KMS-11 (cell line): Measurements from ENCODE around the gene RUNX1.

Experiments used
- H2AFZ ChIP-seq: fragments of 200-600 bp; sonication (generic); 2 replicates; pipeline ENCODE4 v1.6.1; 2016; ENCODE audit warnings: antibody characterized with exemption, mixed run types, low read depth
- H3K27ac ChIP-seq: fragments of 200-600 bp; sonication (generic); 2 replicates; pipeline ENCODE4 v1.6.1; 2016; ENCODE audit warnings: mild to moderate bottlenecking, mixed run types
- H3K27me3 ChIP-seq: fragments of 200-600 bp; sonication (generic); 2 replicates; pipeline ENCODE4 v1.6.1; 2017; ENCODE audit warnings: mild to moderate bottlenecking, low read depth, mixed run types, moderate library complexity; ENCODE audit not compliant: insufficient read depth
- H3K36me3 ChIP-seq: fragments of 200-600 bp; sonication (generic); 2 replicates; pipeline ENCODE4 v1.6.1; 2017; ENCODE audit warnings: mild to moderate bottlenecking, mixed run types; ENCODE audit not compliant: insufficient read depth
- H3K4me1 ChIP-seq: fragments of 200-600 bp; sonication (generic); 2 replicates; pipeline ENCODE4 v1.6.1; 2016; ENCODE audit warnings: mild to moderate bottlenecking, low read depth, mixed run types; ENCODE audit not compliant: poor library complexity, severe bottlenecking
- H3K4me2 ChIP-seq: fragments of 200-600 bp; sonication (generic); 2 replicates; pipeline ENCODE4 v1.7.0; 2016; ENCODE audit warnings: mild to moderate bottlenecking, mixed run types
- H3K4me3 ChIP-seq: fragments of 200-600 bp; sonication (generic); IDR thresholded peaks from 2 replicates; pipeline ENCODE4 v1.6.1; 2017; ENCODE audit warnings: low read depth, low read length, mixed read lengths; ENCODE audit not compliant: insufficient read depth
- H3K79me2 ChIP-seq: fragments of 200-600 bp; sonication (generic); 2 replicates; pipeline ENCODE4 v1.6.1; 2016; ENCODE audit warnings: low read depth, mixed run types; ENCODE audit not compliant: insufficient read depth
- H3K9ac ChIP-seq: fragments of 200-600 bp; sonication (generic); 2 replicates; pipeline ENCODE4 v1.6.1; 2016; ENCODE audit warnings: mild to moderate bottlenecking, mixed run types
- H4K20me1 ChIP-seq: fragments of 200-600 bp; sonication (generic); 2 replicates; pipeline ENCODE4 v1.6.1; 2016; ENCODE audit warnings: mild to moderate bottlenecking, mixed run types; ENCODE audit not compliant: insufficient read depth
- TF ChIP-seq, protein P1 (sequence below): fragments of 200-600 bp; sonication (generic); conservative IDR thresholded peaks from 2 replicates; pipeline ENCODE4 v1.6.1; 2017; ENCODE audit warnings: low read depth, mild to moderate bottlenecking, antibody characterized with exemption, low read length, moderate library complexity, mixed read lengths

The RUNX1 gene

DNA sequence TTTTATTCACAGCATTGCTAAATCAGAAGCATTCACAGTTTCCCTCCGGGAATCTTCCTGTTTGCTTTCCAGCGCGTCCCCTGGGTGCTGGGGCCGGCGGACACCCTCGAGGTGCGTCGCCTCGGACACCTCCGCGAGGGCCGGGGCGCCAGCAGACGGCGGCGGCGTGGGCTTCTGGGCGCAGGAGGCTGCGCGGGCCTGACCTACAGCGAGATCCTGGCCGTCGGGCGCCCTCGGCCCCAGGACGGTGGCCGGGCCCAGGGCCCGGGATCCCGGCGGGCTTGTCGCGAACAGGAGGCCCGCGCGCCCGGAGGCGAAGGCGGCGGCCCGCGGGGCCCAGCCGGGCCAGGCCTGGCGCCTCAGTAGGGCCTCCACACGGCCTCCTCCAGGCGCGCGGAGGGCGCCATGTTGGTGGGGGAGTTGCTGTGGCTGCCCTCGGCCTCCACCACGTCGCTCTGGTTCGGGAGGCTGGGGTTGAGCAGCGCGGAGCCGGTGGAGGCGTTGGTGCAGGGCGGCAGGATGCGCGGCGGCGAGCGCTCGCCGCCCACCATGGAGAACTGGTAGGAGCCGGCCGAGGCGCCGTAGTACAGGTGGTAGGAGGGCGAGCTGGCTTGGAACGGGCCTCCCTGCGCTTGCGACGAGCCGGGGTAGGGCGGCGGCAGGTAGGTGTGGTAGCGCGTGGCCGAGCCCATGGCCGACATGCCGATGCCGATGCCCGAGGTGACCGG lies 257.2 kb downstream of the RUNX1 start:
- no peak overlapping the region for H2AFZ ChIP-seq
- no peak overlapping the region for H3K27ac ChIP-seq
- H3K79me2 ChIP-seq: no peaks in the 10 kb centered on the region
- TF ChIP-seq, protein P1, sequence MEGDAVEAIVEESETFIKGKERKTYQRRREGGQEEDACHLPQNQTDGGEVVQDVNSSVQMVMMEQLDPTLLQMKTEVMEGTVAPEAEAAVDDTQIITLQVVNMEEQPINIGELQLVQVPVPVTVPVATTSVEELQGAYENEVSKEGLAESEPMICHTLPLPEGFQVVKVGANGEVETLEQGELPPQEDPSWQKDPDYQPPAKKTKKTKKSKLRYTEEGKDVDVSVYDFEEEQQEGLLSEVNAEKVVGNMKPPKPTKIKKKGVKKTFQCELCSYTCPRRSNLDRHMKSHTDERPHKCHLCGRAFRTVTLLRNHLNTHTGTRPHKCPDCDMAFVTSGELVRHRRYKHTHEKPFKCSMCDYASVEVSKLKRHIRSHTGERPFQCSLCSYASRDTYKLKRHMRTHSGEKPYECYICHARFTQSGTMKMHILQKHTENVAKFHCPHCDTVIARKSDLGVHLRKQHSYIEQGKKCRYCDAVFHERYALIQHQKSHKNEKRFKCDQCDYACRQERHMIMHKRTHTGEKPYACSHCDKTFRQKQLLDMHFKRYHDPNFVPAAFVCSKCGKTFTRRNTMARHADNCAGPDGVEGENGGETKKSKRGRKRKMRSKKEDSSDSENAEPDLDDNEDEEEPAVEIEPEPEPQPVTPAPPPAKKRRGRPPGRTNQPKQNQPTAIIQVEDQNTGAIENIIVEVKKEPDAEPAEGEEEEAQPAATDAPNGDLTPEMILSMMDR: no peak
- H3K9ac ChIP-seq: no peak overlapping the region
- no peaks in the 10 kb centered on the region for H3K4me1 ChIP-seq
- no peak overlapping the region for H3K4me3 ChIP-seq
- no peak overlapping the region for H3K4me2 ChIP-seq
- no peaks in the 10 kb centered on the region for H3K27me3 ChIP-seq
- no peaks in the 10 kb centered on the region for H3K36me3 ChIP-seq
- no peaks in the 10 kb centered on the region for H4K20me1 ChIP-seq

DNA sequence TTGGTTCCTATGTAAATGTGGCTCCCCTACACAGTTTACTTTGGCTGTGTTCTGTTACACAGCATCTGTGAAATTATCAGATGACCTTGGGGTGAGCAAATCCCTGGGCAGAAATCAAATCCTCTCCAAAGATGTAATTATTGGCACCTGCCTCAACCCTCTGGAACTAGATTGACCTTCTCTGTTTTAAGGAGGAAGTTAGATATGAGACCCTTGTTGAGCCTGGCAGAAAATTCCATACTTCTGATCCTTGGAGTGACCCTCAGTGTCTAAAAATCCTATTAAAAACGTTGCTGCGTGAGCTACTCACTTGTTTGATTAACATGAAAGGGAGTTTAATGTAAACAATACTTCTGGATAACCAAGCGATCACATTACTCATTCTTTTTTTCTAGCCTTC lies 258.3 kb downstream of the RUNX1 start:
- no peak overlapping the region for H3K4me2 ChIP-seq
- H4K20me1 ChIP-seq: no peaks in the 10 kb centered on the region
- H3K9ac ChIP-seq: no peak overlapping the region
- H3K27me3 ChIP-seq: no peaks in the 10 kb centered on the region
- H2AFZ ChIP-seq: no peak overlapping the region
- TF ChIP-seq, protein P1: no peak
- H3K4me3 ChIP-seq: no peak overlapping the region
- no peaks in the 10 kb centered on the region for H3K36me3 ChIP-seq
- H3K4me1 ChIP-seq: no peaks in the 10 kb centered on the region
- no peak overlapping the region for H3K27ac ChIP-seq
- H3K79me2 ChIP-seq: no peaks in the 10 kb centered on the region

DNA sequence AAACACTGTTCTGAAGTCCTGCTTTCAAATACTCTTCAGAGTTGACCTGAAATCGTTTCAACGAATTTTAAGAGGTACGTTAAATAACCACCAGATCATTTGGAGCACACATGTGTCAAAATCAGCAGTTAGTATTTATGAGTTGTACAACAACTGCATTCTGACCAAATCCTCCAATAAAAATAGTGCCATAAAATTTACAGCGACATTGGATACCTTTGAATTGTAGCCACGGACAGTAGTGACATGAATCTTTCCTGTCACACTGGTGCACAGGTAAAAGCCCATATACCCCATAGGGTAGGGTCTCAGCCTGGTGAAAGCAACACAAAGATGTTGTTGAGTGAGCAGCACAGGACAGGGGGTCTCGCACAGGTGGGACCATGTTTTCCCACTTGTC lies 258.8 kb downstream of the RUNX1 start:
- Histone ChIP-seq H3K79me2 (no peaks in the 10 kb centered on the region), H4K20me1 (no peaks in the 10 kb centered on the region), H3K4me3 (no peak overlapping the region), H3K36me3 (no peaks in the 10 kb centered on the region), H3K27ac (no peak overlapping the region), H3K27me3 (no peaks in the 10 kb centered on the region), H3K9ac (no peak overlapping the region), H2AFZ (no peak overlapping the region), H3K4me2 (no peak overlapping the region), H3K4me1 (no peaks in the 10 kb centered on the region)
- TF ChIP-seq, protein P1: no peak

DNA sequence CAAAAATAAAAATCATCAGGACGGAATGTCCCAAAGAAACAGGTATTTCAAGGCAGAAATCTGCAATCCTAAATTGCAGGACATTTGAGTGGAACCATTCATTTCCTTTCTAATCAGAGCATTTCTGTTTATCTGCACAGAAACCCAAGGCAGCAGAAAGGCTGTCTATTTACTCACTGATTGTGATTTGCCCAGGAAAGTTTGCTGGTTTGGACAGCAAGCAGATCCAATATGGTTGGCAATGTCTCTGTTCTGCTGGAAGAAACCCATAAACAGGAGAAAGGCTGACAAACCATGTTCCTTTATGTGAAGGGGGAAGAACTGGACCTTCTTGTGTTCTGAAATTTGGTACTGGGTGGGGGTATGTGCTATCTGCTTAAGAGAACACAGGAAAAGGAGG lies 260.2 kb downstream of the RUNX1 start:
- TF ChIP-seq, protein P1: no peak
- H3K36me3 ChIP-seq: no peaks in the 10 kb centered on the region
- no peak overlapping the region for H2AFZ ChIP-seq

More for the DNA sequence above, 260.2 kb downstream of the RUNX1 start:
- no peaks in the 10 kb centered on the region for H3K4me1 ChIP-seq
- no peaks in the 10 kb centered on the region for H3K27me3 ChIP-seq
- no peak overlapping the region for H3K4me3 ChIP-seq
- no peak overlapping the region for H3K9ac ChIP-seq
- no peaks in the 10 kb centered on the region for H3K79me2 ChIP-seq
- H3K4me2 ChIP-seq: no peak overlapping the region
- no peaks in the 10 kb centered on the region for H4K20me1 ChIP-seq
- H3K27ac ChIP-seq: no peak overlapping the region
